ENCODE data around the gene MRFAP1.

The MRFAP1 gene

GRCh38 chr4:6618386-6619115 lies 21.9 kb upstream of the MRFAP1 start:
- no peak for DNase-seq
- ChIA-PET CTCF (interaction anchor here (0.6 kb wide), 1 partner anchor 268 kb away, joined by 3 read pairs; no protein-coding TSS in a partner anchor), POLR2A (no interaction called here)
- H3K9me3 ChIP-seq (ENCODE audit: control extremely low read depth in 1 of 5, control insufficient read depth in 4 of 5, insufficient read depth in 2 of 5, low read depth in 1 of 5, low read length in 4 of 5) = no peaks in the 10 kb centered on the region
- no peak overlapping the region for H3K4me3 ChIP-seq (ENCODE audit: control insufficient read depth in 1 of 7, extremely low read depth in 1 of 7, insufficient read depth in 4 of 7, low read depth in 2 of 7, low read length in 6 of 7)
- WGBS (ENCODE audit: insufficient coverage) = 97% methylated on average over 19 of the region's 19 CpGs
- H3K27me3 ChIP-seq (replicated peaks in 2 of 5; ENCODE audit: control insufficient read depth in 4 of 5, insufficient read depth in 5 of 5, low read length in 4 of 5) = no peaks in the 10 kb centered on the region
- no peaks in the 10 kb centered on the region for H3K4me1 ChIP-seq (ENCODE audit: control extremely low read depth in 1 of 4, control insufficient read depth in 4 of 4, insufficient read depth in 4 of 4, low read length in 3 of 4)
- H3K27ac ChIP-seq (ENCODE audit: insufficient read depth in 1 of 2, low read depth in 1 of 2, low read length in 2 of 2, poor library complexity in 1 of 2, severe bottlenecking in 2 of 2) = no peak overlapping the region
- peaks cover 6 to 58% (median 25%) of the 10 kb centered on the region in 4 experiments for H3K36me3 ChIP-seq (ENCODE audit: control insufficient read depth in 4 of 4, insufficient read depth in 4 of 4, low read length in 3 of 4)

- no peak overlapping the region for H3K27ac ChIP-seq (ENCODE audit: insufficient read depth in 1 of 2, low read depth in 1 of 2, low read length in 2 of 2, poor library complexity in 1 of 2, severe bottlenecking in 2 of 2)
- no peaks in the 10 kb centered on the region for H3K9me3 ChIP-seq (ENCODE audit: control extremely low read depth in 1 of 5, control insufficient read depth in 4 of 5, insufficient read depth in 2 of 5, low read depth in 1 of 5, low read length in 4 of 5)
- POLR2A ChIA-PET = no interaction called here
- 96% methylated on average over 13 of the region's 13 CpGs for WGBS (ENCODE audit: insufficient coverage)
- no peaks in the 10 kb centered on the region for H3K4me1 ChIP-seq (ENCODE audit: control extremely low read depth in 1 of 4, control insufficient read depth in 4 of 4, insufficient read depth in 4 of 4, low read length in 3 of 4)
- no peaks in the 10 kb centered on the region for H3K27me3 ChIP-seq (replicated peaks in 2 of 5; ENCODE audit: control insufficient read depth in 4 of 5, insufficient read depth in 5 of 5, low read length in 4 of 5)
- no peak for DNase-seq
- H3K36me3 ChIP-seq (ENCODE audit: control insufficient read depth in 4 of 4, insufficient read depth in 4 of 4, low read length in 3 of 4) = peaks cover 6 to 56% (median 24%) of the 10 kb centered on the region in 4 experiments
- CTCF ChIA-PET = no interaction called here
- no peak overlapping the region for H3K4me3 ChIP-seq (ENCODE audit: control insufficient read depth in 1 of 7, extremely low read depth in 1 of 7, insufficient read depth in 4 of 7, low read depth in 2 of 7, low read length in 6 of 7)
These were observed 21.4 kb upstream of the MRFAP1 start for GRCh38 chr4:6619116-6619465.

DNA sequence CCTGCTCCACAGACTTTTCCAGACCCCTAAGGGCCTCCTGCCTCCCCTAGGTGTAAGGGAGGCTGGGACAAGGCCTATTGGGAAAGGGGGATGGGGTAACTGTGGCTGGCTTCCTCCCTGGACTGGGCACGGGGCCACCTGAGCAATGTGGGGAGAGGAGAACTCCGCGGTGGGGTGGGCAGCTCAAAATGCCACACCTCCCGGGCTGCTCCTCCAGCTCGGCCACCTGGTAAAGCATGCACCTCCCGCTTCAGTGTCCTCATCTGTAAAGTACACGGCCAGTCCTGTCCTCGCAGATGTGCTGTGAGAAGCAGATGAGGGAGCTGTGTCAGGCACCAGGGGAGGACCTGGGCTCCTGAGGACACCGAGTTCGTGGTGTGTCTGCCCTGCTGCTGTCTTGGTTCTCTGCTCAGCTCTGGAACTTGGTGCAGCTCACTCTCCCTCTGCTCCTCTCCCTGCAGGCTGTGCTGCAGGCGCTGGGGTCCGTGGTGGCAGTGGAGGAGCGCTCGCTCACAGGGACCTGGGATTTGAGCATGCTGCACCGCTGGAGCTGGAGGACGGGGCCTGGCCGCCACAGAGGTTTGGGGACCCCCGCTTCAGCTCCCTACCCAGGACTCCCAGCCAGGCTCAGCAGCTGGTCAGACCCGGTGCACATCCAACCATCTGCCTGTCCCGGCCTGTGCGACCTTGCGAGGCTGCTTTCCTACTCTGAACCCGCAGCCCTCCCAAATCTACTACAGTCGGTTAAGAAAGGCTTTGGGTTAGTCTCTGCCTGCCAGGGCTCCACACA lies 20.8 kb upstream of the MRFAP1 start:
- H3K36me3 ChIP-seq (ENCODE audit: control insufficient read depth in 4 of 4, insufficient read depth in 4 of 4, low read length in 3 of 4) = peaks cover 3 to 51% (median 24%) of the 10 kb centered on the region in 4 experiments
- CTCF ChIA-PET = interaction anchor here (0.7 kb wide), 1 partner anchor 449 kb away, joined by 3 read pairs; no protein-coding TSS in a partner anchor
- H3K27me3 ChIP-seq (replicated peaks in 2 of 5; ENCODE audit: control insufficient read depth in 4 of 5, insufficient read depth in 5 of 5, low read length in 4 of 5) = no peaks in the 10 kb centered on the region
- H3K27ac ChIP-seq (ENCODE audit: insufficient read depth in 1 of 2, low read depth in 1 of 2, low read length in 2 of 2, poor library complexity in 1 of 2, severe bottlenecking in 2 of 2) = no peak overlapping the region
- 94% methylated on average over 23 of the region's 24 CpGs for WGBS (ENCODE audit: insufficient coverage)
- no peaks in the 10 kb centered on the region for H3K9me3 ChIP-seq (ENCODE audit: control extremely low read depth in 1 of 5, control insufficient read depth in 4 of 5, insufficient read depth in 2 of 5, low read depth in 1 of 5, low read length in 4 of 5)
- H3K4me3 ChIP-seq (ENCODE audit: control insufficient read depth in 1 of 7, extremely low read depth in 1 of 7, insufficient read depth in 4 of 7, low read depth in 2 of 7, low read length in 6 of 7) = no peak overlapping the region
- H3K4me1 ChIP-seq (ENCODE audit: control extremely low read depth in 1 of 4, control insufficient read depth in 4 of 4, insufficient read depth in 4 of 4, low read length in 3 of 4) = no peaks in the 10 kb centered on the region
- DNase-seq = no peak
- POLR2A ChIA-PET = no interaction called here

DNA sequence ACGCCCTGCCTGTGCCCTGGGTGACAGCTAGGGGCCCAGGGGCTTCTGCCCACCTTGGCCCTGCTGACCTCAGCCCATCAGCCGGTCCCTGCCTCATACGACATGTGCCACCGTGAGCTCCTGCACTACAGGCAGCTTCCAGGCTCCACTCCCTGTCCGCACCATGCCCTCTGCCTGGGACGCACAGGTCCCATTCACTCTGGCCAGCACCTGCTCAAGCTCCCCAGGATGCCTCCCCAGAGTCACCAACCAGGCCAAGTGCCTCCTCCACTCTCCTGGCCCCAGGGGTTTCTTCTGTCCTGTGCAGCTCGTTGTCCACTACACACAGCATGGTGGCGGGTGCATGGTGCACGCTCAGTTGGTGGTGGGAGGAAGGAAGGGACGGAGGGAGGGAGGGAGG lies 20.2 kb upstream of the MRFAP1 start:
- H3K4me3 ChIP-seq (ENCODE audit: control insufficient read depth in 1 of 7, extremely low read depth in 1 of 7, insufficient read depth in 4 of 7, low read depth in 2 of 7, low read length in 6 of 7) = no peak overlapping the region
- CTCF ChIA-PET = no interaction called here
- H3K27ac ChIP-seq (ENCODE audit: insufficient read depth in 1 of 2, low read depth in 1 of 2, low read length in 2 of 2, poor library complexity in 1 of 2, severe bottlenecking in 2 of 2) = no peak overlapping the region
- POLR2A ChIA-PET = no interaction called here
- no peaks in the 10 kb centered on the region for H3K4me1 ChIP-seq (ENCODE audit: control extremely low read depth in 1 of 4, control insufficient read depth in 4 of 4, insufficient read depth in 4 of 4, low read length in 3 of 4)
- no peaks in the 10 kb centered on the region for H3K27me3 ChIP-seq (replicated peaks in 2 of 5; ENCODE audit: control insufficient read depth in 4 of 5, insufficient read depth in 5 of 5, low read length in 4 of 5)
- DNase-seq = no peak
- no peaks in the 10 kb centered on the region for H3K9me3 ChIP-seq (ENCODE audit: control extremely low read depth in 1 of 5, control insufficient read depth in 4 of 5, insufficient read depth in 2 of 5, low read depth in 1 of 5, low read length in 4 of 5)
- WGBS (ENCODE audit: insufficient coverage) = 95% methylated on average over 8 of the region's 10 CpGs
- peaks cover 3 to 45% (median 24%) of the 10 kb centered on the region in 4 experiments for H3K36me3 ChIP-seq (ENCODE audit: control insufficient read depth in 4 of 4, insufficient read depth in 4 of 4, low read length in 3 of 4)

DNA sequence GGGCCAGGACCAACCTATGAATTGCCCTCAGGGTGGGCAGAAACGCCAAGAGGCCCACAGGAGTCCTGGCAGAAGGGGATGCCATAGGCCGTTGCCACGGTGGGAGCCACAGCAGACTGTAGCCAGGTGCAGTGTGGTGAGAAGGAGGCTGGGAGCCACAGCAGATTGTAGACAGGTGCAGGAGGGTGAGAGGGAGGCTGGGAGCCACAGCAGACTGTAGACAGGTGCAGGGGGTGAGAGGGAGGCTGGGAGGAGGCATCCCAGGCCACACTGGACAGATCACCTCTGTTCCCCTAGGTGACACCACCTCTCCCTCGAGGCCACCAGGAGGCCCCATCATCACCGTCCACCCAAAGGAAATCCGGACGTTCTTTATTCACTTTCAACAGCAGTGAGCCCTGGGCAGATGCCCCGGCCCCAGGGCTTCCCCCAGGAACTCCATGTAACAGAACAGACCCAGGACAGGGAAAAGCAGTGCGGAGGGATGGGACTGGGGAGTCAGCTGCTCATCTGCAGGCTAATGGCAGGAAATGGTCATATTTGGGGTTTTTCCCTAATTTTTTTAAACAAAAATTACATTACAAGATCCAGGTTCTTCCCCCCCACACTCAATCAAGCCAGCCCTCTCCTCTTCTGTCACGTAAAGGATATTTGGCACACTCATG lies 19.5 kb upstream of the MRFAP1 start:
- Histone ChIP-seq H3K4me3 (ENCODE audit: control insufficient read depth in 1 of 7, extremely low read depth in 1 of 7, insufficient read depth in 4 of 7, low read depth in 2 of 7, low read length in 6 of 7) (no peak overlapping the region), H3K9me3 (ENCODE audit: control extremely low read depth in 1 of 5, control insufficient read depth in 4 of 5, insufficient read depth in 2 of 5, low read depth in 1 of 5, low read length in 4 of 5) (no peaks in the 10 kb centered on the region), H3K4me1 (ENCODE audit: control extremely low read depth in 1 of 4, control insufficient read depth in 4 of 4, insufficient read depth in 4 of 4, low read length in 3 of 4) (no peaks in the 10 kb centered on the region), H3K27me3 (replicated peaks in 2 of 5; ENCODE audit: control insufficient read depth in 4 of 5, insufficient read depth in 5 of 5, low read length in 4 of 5) (no peaks in the 10 kb centered on the region), H3K27ac (ENCODE audit: insufficient read depth in 1 of 2, low read depth in 1 of 2, low read length in 2 of 2, poor library complexity in 1 of 2, severe bottlenecking in 2 of 2) (no peak overlapping the region), H3K36me3 (ENCODE audit: control insufficient read depth in 4 of 4, insufficient read depth in 4 of 4, low read length in 3 of 4) (peaks cover 3 to 42% (median 22%) of the 10 kb centered on the region in 4 experiments)
- DNase-seq = no peak
- WGBS (ENCODE audit: insufficient coverage) = 95% methylated on average over 6 of the region's 10 CpGs
- CTCF ChIA-PET = no interaction called here
- POLR2A ChIA-PET = no interaction called here

DNA sequence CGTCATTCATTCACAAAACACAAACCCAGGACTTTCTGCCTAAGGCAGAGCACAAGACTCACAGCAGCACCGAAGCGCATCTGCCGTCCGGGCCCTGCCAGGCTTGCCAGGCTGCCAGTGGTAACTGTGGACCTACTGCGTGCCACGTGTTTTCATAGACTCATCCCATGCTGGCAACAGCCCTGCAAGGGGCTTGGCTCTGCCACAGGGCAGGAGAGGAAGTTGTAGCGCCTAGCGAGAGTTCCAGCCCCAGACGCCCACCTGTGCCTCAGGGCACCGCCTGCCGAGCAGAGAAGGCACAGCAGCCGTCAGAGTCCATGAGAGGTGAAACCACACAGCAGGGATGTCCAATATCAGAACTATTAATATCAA lies 18.9 kb upstream of the MRFAP1 start:
- Histone ChIP-seq H3K27me3 (replicated peaks in 2 of 5; ENCODE audit: control insufficient read depth in 4 of 5, insufficient read depth in 5 of 5, low read length in 4 of 5) (no peaks in the 10 kb centered on the region), H3K27ac (ENCODE audit: insufficient read depth in 1 of 2, low read depth in 1 of 2, low read length in 2 of 2, poor library complexity in 1 of 2, severe bottlenecking in 2 of 2) (no peak overlapping the region), H3K4me1 (ENCODE audit: control extremely low read depth in 1 of 4, control insufficient read depth in 4 of 4, insufficient read depth in 4 of 4, low read length in 3 of 4) (no peaks in the 10 kb centered on the region), H3K4me3 (ENCODE audit: control insufficient read depth in 1 of 7, extremely low read depth in 1 of 7, insufficient read depth in 4 of 7, low read depth in 2 of 7, low read length in 6 of 7) (no peak overlapping the region), H3K36me3 (ENCODE audit: control insufficient read depth in 4 of 4, insufficient read depth in 4 of 4, low read length in 3 of 4) (peaks cover 3 to 37% (median 19%) of the 10 kb centered on the region in 4 experiments), H3K9me3 (ENCODE audit: control extremely low read depth in 1 of 5, control insufficient read depth in 4 of 5, insufficient read depth in 2 of 5, low read depth in 1 of 5, low read length in 4 of 5) (no peaks in the 10 kb centered on the region)
- CTCF ChIA-PET = no interaction called here
- POLR2A ChIA-PET = no interaction called here
- no peak for DNase-seq
- 91% methylated on average over 13 of the region's 13 CpGs for WGBS (ENCODE audit: insufficient coverage)

GRCh38 chr4:6622744-6623143 lies 17.7 kb upstream of the MRFAP1 start:
- WGBS (ENCODE audit: insufficient coverage) = 94% methylated on average over 2 of the region's 2 CpGs
- DNase-seq = no peak
- POLR2A ChIA-PET = interaction anchor here (0.7 kb wide), 1 partner anchor 122 kb away, joined by 5 read pairs; no protein-coding TSS in a partner anchor
- CTCF ChIA-PET = no interaction called here
- Histone ChIP-seq H3K27ac (ENCODE audit: insufficient read depth in 1 of 2, low read depth in 1 of 2, low read length in 2 of 2, poor library complexity in 1 of 2, severe bottlenecking in 2 of 2) (no peak overlapping the region), H3K9me3 (ENCODE audit: control extremely low read depth in 1 of 5, control insufficient read depth in 4 of 5, insufficient read depth in 2 of 5, low read depth in 1 of 5, low read length in 4 of 5) (no peaks in the 10 kb centered on the region), H3K27me3 (replicated peaks in 2 of 5; ENCODE audit: control insufficient read depth in 4 of 5, insufficient read depth in 5 of 5, low read length in 4 of 5) (no peaks in the 10 kb centered on the region), H3K4me1 (ENCODE audit: control extremely low read depth in 1 of 4, control insufficient read depth in 4 of 4, insufficient read depth in 4 of 4, low read length in 3 of 4) (no peaks in the 10 kb centered on the region), H3K36me3 (ENCODE audit: control insufficient read depth in 4 of 4, insufficient read depth in 4 of 4, low read length in 3 of 4) (peaks cover 1 to 26% (median 17%) of the 10 kb centered on the region in 4 experiments), H3K4me3 (ENCODE audit: control insufficient read depth in 1 of 7, extremely low read depth in 1 of 7, insufficient read depth in 4 of 7, low read depth in 2 of 7, low read length in 6 of 7) (no peak overlapping the region)
